GM18867 (cell line): ENCODE results near the gene THSD4.
"Not testable (repeated sequence)": the region's sequence is repeated elsewhere in the genome, so short reads cannot be mapped to it uniquely, and the experiment has no call there.

Source experiments
- ATAC-seq: cut with Tn5 transposase; IDR thresholded peaks from one replicate; pipeline ENCODE4 v1.9.1; 2021; ENCODE audit warnings: mild to moderate bottlenecking, moderate library complexity; ENCODE audit not compliant: unreplicated experiment

THSD4 gene

GRCh38 chr15:71185706-71186105, 70.4 kb downstream of the THSD4 start:
- no peak for ATAC-seq

GRCh38 chr15:71186267-71186666, 71.0 kb downstream of the THSD4 start:
- no peak for ATAC-seq

GRCh38 chr15:71187078-71187477, 71.8 kb downstream of the THSD4 start:
- no peak for ATAC-seq

- no peak for ATAC-seq
Observed at GRCh38 chr15:71187526-71187925, 72.3 kb downstream of the THSD4 start.

GRCh38 chr15:71189718-71190117, 74.4 kb downstream of the THSD4 start:
- ATAC-seq: no peak

DNA sequence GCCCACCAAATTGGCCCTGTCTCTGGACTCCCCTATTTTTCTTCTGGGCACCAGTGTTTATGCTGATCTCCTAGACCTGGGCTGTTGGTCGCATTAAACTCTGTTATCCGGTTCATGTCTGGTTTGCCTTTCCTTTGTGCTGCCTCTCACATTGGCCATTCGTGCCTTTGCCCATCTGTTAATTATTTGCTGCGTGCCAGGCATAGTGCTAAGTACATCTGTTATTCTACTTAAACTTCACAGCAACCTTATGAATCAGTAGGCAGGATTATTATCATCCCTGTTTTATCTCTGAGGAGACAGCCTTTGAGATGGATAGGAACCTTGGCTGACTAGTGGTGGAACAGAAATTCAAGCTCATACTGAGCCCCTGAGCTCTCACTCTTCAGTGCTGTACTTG, 76.0 kb downstream of the THSD4 start:
- no peak for ATAC-seq

DNA sequence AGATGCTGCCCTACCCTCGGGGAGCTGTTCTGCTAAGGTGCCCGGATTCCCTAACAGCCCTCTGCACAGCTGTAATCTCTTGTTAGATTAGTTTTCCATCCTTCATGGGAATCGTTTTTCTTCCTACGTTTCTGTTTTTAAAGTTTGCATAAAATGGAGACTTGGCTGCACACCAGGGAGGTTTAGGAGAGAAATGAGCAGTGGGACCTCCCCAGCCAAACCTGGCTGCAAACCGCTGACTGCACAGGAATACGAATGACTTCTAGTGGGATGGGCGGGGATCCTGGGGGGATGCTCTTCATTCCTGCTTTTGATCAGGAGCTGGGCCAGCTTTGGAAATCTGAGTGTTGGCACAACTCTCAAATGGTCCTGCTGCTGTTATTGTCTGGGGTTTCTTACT, 77.5 kb downstream of the THSD4 start:
- no peak for ATAC-seq

GRCh38 chr15:71194286-71194685, 79.0 kb downstream of the THSD4 start:
- ATAC-seq: no peak

DNA sequence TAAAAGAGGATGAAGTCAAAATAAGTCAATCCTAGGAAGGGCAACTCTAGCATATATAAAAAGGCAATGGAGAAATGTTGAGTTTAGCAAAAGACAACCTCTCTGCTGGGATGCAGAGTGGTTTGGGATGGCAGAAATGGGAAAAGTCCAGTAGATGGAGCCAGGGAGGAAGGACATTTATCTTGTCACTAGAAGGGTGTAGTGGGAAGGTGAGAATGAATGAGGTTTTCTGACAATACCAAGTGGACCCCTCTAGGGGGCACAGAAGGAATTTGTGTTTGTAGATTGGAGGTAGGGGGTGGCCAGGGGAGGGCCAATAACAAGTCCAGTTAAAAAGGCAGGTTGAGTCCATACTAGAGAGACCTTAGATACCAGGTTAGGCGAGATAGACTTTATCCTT, 80.0 kb downstream of the THSD4 start:
- no peak for ATAC-seq

- no peak for ATAC-seq
Observed at GRCh38 chr15:71197620-71198019, 82.3 kb downstream of the THSD4 start.

GRCh38 chr15:71198846-71199245, 83.6 kb downstream of the THSD4 start:
- ATAC-seq: no peak

DNA sequence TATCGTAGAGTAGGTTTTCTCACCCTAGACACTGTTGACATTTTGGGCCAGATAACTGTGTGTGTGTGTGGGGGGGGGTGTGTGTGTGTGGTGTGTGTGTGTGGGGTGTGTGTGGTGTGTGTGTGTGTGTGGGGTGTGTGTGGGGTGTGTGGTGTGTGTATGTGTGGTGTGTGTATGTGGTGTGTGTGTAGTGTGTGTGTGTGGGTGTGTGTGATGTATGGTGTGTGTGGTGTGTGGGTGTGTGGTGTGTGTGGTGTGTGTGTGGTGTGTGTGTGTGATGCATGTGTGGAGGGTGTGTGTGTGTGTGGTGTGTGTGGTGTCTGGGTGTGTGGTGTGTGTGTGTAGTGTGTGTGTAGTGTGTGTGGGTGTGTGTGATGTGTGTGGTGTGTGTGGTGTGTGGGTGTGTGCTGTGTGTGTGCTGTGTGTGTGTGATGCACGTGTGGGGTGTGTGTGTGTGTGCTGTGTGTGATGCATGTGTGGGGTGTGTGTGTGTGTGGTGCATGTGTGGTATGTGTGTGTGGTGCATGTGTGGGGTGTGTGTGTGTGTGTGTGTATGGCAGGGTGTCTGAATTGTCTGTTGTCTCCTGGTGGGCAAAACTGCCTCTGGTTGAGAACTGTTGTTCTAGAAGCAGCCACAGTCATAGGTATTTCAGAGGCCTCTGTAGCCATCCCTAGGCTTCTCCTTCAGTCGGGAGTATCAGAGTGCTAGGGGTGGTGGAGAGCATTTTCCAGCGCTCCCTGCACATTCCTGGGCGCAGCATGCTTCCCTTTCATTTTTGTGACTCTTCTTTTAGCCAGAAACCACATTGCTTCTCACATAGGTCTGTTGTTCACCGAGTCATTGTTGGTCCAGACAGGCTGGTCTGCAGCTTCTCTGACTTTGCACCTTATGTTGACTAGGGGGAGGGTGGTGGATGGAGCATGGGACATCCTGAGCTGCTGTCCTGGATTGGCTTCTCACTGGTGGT, 84.4 kb downstream of the THSD4 start:
- no peak for ATAC-seq

DNA sequence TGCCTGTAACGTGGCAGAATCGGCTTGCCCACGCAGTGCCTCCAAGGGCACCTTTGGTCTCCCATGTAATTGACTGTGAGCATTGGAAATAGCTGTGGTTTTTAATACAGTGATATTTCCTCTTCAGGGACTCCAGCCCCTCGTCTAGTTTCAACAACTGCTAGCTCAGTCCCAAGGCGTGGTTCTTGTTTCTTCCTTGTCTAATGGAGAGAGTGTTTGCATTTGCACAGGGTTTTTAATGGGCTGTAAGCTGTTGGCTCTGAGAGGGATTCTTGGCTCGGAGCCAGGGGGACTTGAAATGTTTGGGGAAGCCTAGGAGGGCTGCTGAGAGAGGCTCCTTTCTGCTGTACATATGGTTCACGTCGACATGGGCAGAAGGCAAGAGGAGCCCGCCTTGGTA, 86.2 kb downstream of the THSD4 start:
- no peak for ATAC-seq

GRCh38 chr15:71202712-71203111, 87.4 kb downstream of the THSD4 start:
- ATAC-seq: no peak

- no peak for ATAC-seq
Observed at GRCh38 chr15:71203586-71204474, 88.6 kb downstream of the THSD4 start.

- ATAC-seq: no peak
Observed at GRCh38 chr15:71207141-71207540, 91.9 kb downstream of the THSD4 start.

DNA sequence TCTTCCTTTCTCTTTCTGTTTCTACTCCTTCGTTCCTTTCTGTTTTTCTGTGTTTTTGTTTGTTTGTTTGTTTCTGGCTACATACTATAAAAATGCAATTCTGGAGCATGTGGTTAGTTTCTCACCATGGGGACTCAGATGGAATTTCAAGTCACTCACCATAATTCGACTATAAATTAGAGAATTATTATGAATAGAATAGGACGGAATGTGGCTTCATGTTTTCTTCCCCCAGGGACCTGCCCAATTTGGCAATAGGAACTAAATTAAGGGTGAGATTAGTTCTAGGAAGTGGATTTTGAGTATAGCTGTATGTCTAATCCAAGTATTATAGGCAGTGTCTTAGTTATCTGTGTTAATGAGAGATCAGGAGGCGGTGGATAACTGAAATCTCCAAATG, 96.9 kb downstream of the THSD4 start:
- no peak for ATAC-seq

- ATAC-seq: not testable (repeated sequence)
Observed at GRCh38 chr15:71213943-71214342, 98.7 kb downstream of the THSD4 start.

DNA sequence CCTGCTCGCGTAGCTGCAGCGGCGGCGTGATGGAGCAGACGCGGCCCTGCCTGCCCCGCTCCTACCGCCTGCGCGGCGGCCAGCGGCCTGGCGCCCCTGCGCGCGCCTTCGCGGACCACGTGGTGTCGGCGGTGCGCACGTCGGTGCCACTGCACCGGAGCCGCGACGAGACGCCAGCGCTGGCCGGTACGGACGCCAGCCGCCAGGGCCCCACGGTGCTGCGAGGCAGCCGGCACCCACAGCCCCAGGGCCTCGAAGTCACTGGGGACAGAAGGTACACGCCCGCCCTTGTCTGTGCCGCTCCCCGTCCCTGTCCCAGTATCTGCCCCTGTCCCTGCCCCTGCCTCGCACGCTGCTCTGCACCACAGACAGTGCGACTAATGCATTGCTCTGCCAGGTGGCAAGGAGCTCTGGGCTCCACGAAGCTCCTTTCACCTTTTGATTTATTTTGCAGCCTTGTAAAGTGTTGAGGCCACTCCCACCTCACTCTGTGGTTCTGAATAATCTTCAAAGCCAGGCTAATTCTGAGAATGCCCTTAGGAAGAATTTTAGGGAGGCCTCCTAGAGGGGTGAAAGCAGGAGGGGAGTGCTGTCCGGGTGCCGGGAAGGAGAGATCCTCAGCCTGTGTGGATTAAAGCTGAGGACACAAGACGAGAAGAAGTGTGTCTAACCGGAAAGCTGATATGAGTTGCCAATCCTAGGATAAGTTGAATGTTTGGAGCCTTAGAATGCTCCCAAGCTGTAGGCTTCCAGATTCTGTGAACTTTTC, 100.0 kb downstream of the THSD4 start:
- no peak for ATAC-seq

DNA sequence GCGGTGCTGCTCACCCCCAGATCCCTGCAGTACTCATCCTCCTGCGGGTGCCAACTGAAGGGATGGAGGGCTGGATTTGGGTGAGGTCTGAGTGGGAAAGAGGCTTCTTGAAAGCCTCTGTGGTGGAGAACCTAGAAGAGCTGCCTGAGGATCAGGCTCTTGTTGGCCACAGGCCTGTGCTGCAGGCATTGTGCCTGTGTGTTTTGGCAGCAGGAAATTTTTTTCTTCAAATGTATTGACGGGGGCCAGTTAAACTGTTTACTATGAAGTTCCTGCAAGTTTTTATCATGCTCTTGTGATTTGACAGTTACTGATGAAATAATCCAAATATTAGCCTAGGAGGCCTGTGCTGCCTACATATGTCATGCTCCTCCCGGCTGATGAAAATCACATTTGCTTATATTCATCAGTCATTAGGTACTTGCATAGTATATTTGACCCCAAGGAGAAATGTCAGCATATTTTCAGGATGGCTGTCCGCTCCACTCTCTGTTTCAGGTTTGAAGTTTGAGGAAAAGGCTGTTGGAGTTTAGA, 103.1 kb downstream of the THSD4 start:
- no peak for ATAC-seq

DNA sequence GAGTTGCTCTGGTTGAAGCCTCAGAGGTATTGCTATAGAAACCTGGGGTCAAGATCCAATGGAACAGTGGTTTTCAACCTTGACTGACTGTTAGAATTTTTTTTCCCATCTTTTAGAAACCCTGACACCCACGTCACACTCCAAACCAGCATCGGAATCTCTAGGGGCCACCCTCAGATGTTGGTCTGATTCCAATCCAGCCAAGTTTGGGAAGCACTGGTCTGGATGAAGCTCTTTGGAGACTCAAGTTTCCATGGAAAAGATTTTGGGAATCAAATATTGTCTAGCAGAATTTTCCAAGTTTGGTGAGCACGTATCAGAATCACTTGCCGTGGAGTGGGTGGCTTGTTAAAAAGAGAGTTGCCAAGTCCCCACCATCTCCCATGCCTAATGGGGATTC, 103.8 kb downstream of the THSD4 start:
- no peak for ATAC-seq
